Endothelial cell of umbilical vein (primary cell): ENCODE results near the gene C1orf198.

Experiments
- CTCF ChIP-seq, 2 donors: IDR thresholded peaks; 1 replicate in 1 of 2; 2 replicates in 1 of 2; pipeline ENCODE4 v1.5.1; 2011; ENCODE audit warnings: low read length in 2 of 2, mild to moderate bottlenecking in 2 of 2, moderate library complexity in 2 of 2, control low read depth in 1 of 2, inconsistent platforms in 1 of 2, low read depth in 1 of 2; ENCODE audit not compliant: insufficient read depth in 1 of 2; ENCODE audit errors: extremely low read depth in 1 of 2
- EZH2 ChIP-seq: IDR thresholded peaks from 2 replicates; pipeline ENCODE4 v1.6.1; 2012; ENCODE audit warnings: borderline replicate concordance, low read depth, mild to moderate bottlenecking, moderate library complexity, low read length, inconsistent platforms; ENCODE audit not compliant: severe bottlenecking
- FOS ChIP-seq: IDR thresholded peaks from 2 replicates; pipeline ENCODE4 v1.6.1; 2011; ENCODE audit warnings: mild to moderate bottlenecking, low read length, moderate library complexity, borderline replicate concordance; ENCODE audit not compliant: insufficient read depth
- JUN ChIP-seq: IDR thresholded peaks from 2 replicates; pipeline ENCODE4 v1.6.1; 2011; ENCODE audit warnings: borderline replicate concordance, low read depth; ENCODE audit not compliant: insufficient read length, insufficient read depth
- MAX ChIP-seq: IDR thresholded peaks from 2 replicates; pipeline ENCODE4 v1.6.1; 2011; ENCODE audit not compliant: insufficient read depth, insufficient read length
- MYC ChIP-seq: IDR thresholded peaks from one replicate; pipeline ENCODE4 v1.6.1; 2011; ENCODE audit warnings: mild to moderate bottlenecking, low read depth, low read length
- POLR2A ChIP-seq: IDR thresholded peaks from 2 replicates; pipeline ENCODE4 v1.6.1; 2012; ENCODE audit warnings: low read depth, mild to moderate bottlenecking, control low read depth, low read length
- POLR2AphosphoS5 ChIP-seq: IDR thresholded peaks from 2 replicates; pipeline ENCODE4 v1.6.1; 2012; ENCODE audit warnings: low read depth, mild to moderate bottlenecking, control low read depth, low read length, moderate library complexity; ENCODE audit not compliant: insufficient read depth

GRCh38 chr1:230857077-230857476 lies 11.2 kb downstream of the C1orf198 start:
- TF ChIP-seq EZH2 (no peak), POLR2A (no peak), POLR2AphosphoS5 (no peak), MAX (no peak), CTCF (IDR thresholded peaks at IDR 0.05; ENCODE audit: extremely low read depth in 1 of 2, insufficient read depth in 1 of 2, low read depth in 1 of 2, low read length in 2 of 2) (no peak), JUN (no peak), MYC (no peak), FOS (no peak)
